Measurements from ENCODE around the gene SLC45A3.
"Not testable (repeated sequence)": the region's sequence is repeated elsewhere in the genome, so short reads cannot be mapped to it uniquely, and the experiment has no call there.

Gene SLC45A3

GRCh38 chr1:205667909-205668643 lies 12.2 kb downstream of the SLC45A3 start:
- DNase-seq = no peak

GRCh38 chr1:205666372-205667166 lies 13.7 kb downstream of the SLC45A3 start:
- DNase-seq = no peak

DNA sequence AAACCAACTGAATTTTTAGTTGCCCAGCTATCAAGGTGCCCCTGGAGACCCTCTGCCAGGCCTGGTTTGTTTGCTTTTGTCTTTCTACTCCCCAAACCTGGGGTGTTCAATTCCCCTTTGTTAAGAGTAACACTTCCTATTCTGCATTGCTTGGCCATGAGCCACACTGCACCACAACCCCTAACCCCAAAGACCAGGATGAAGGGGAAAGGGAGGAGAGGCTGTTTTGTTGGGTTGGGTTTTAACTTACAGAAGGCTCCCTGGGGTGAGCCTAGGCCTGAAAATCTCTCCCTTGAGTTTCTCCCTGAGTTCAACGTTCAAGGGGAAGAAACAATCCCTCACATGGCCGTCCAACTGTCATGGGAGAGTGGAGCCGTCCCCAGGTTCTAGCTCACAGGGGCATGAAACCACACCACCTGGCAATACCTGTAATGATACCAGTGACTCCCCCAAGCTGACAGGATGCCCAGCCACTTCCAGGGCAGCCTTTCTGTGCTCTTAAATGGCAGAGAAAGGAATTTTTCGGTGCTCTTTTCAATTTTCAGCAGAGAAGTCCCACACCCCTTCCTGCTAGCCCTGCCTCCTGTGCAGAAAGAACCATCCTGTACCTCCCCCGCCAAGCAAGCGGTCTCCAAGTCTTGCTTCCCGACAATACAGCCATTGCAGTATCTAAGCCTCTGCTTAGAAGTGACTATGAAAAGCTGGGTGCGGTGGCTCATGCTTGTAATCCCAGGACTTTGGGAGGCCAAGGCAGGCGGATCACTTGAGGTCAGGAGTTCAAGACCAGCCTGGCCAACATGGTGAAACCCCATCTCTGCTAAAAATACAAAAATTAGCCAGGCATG lies 14.9 kb downstream of the SLC45A3 start:
- DNase-seq = peak; percentile 51

DNA sequence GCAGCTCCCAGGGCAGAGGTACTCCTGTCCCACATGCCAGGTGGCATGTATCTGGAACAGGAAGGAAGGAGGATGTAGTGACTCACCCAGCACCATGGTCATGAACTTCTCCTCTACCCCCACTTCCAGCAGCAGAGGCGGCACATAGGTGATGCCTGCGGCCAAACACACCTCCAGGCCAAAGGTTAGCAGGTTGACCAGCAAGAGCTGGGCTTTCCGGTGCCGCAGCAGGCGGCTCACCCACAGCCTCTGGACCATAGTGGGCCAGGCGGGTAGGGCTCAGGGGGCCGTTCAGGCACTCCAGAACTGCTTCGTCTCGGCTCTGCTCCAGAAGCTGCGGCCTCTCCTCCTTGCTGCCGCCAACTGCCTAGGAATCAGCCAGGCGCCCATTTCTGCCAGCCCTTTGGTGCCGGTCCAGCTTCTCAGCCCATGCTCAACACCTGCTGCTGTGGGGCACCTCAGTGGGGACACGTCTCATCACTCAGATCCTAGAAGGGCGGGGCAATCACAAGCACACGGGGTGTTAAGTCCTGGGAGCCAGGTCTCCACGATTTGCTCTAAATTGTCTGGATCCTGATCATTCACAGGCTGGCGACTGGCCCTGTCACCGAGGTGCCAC lies 15.8 kb downstream of the SLC45A3 start:
- DNase-seq = no peak

GRCh38 chr1:205663286-205663936 lies 16.9 kb downstream of the SLC45A3 start:
- no peak for DNase-seq

- no peak for DNase-seq
These were observed 17.5 kb downstream of the SLC45A3 start for GRCh38 chr1:205662791-205663190.

DNA sequence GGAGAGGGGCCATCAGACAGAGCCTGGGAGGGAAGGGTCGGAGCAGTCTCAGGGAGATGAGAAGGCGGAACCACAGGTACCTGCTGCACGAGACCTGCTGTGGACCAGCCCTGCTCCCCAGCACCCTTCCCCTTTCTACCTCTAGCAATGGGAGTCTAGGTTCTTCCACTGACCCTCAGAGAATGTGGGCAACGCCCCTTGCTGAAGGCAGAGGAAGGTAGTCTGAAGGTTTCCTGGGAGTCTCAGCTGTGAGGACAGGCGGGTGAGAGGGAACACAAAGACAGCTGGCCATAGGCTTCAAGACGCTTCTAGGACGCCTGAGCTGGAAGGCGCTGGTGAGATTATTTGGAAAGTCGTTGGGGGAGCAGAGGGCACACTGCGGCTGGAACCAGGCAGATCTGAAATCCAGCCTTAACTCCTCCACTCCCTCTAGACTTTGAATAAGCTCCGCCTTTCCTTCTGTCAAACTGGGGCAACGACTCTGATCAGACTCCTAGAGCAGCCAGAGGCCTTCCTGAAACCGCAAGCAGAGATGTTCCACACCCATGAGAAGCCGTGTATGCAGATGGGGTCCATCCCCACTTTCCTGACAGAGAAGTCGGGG lies 18.1 kb downstream of the SLC45A3 start:
- DNase-seq = no peak

DNA sequence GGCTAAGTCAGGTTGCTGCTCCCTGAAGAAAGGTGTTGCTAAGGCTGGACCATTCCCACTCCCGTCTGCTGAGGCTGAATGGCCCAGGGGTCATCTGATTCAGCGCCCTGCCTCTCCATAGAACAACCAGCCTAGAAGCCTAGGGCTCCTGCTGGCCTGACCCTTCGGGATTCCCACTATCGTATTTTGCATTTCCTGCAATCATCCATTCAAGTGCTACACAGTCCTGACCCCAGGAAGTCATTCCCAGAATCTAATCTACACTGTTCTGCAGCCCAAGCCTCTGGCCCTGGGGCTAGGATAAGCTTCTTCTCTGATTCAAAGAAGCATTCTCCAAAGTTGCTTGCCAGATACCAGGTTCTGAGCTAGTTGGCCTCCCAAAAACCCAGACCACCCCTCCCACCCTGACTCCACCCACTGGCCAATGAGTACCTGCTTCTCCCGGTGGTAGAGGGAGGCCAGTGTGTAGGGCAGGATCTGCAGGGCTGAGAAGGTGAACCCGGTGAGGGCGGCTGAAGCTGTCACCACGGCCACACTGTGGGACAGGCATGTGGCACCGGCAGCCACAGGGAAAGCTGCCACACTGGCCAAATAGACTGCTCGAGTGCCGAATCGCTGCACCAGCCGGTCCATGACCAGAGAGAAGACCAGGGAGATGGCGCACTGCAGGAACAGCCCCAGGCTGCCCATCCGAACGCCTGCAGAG lies 18.7 kb downstream of the SLC45A3 start:
- no peak for DNase-seq

GRCh38 chr1:205660361-205660760 lies 19.9 kb downstream of the SLC45A3 start:
- no peak for DNase-seq

GRCh38 chr1:205658943-205659581 lies 21.2 kb downstream of the SLC45A3 start:
- peak; percentile 87 for DNase-seq

GRCh38 chr1:205656236-205656635 lies 24.1 kb downstream of the SLC45A3 start:
- DNase-seq = no peak

- no peak for DNase-seq
These were observed 27.3 kb downstream of the SLC45A3 start for GRCh38 chr1:205652984-205653383.

DNA sequence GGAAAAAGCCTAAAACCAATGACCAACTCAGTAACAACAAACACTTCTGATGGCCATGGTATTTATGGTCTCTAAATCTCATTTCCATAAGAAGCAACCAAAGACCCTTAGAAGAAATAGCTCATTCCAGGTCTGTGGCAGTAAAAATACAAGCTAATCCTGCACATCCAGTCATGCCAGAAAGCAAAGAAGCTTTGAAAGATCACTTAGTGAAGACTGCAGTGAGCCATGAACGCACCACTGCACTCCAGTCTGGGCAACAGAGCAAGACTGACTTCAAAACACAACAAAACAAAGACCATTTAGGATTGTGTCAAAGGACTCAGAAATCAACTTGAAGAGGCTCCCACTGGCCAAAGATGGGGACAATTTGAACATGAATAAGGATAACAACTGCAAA lies 30.1 kb downstream of the SLC45A3 start:
- DNase-seq = no peak

- no peak for DNase-seq
These were observed 34.8 kb downstream of the SLC45A3 start for GRCh38 chr1:205645519-205645918.

DNA sequence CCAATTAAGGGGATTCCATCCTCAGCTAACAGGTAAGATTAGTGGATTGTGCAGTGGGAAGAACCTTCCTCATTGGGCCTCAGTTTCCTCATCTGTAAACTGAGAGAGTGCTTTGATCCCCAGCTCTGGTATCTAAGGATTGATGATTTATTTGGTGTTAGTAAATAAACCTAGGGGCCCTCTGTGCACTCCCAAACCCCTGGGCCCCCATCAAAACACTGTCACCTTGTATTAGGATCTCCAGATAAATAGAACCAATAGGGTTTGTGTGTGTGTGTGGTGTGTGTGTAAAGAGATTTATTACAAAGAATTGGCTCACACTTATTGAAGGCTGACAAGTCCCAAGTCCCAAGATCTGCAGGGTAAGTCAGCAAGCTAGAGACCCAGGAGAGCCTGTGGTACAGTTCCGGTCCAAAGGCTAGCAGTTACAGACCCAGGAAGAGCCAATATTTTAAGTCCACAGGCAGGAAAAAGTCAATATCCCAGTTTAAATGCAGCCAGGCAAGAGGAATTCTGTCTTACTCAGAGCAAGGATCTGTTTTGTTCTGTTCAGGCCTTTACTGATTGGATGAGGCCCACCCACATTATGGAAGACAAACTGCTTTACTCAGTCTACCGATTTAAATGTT lies 37.5 kb downstream of the SLC45A3 start:
- no peak for DNase-seq

GRCh38 chr1:205639567-205639966 lies 40.7 kb downstream of the SLC45A3 start:
- DNase-seq = no peak

GRCh38 chr1:205637854-205638468 lies 42.3 kb downstream of the SLC45A3 start:
- DNase-seq = no peak

DNA sequence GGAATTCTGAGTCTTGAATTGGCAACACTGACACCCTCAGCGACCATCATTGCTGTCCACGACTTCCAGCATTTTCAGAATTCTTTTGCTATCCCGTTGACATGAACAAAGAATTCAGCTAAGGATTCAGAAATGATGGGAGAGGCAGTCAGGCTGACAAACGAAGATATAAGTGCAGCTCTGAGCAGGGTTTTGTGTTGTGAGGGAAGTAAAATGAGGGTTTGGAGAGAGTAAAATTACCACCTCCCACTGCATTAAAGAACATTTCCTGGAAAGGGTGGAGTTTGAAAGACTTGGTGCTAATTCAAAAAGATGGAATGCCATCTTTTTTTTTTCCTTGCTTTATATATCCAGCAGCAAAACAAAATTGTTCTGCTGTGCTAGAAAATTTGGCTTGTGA lies 43.6 kb downstream of the SLC45A3 start:
- no peak for DNase-seq

GRCh38 chr1:205636138-205636530 lies 44.2 kb downstream of the SLC45A3 start:
- DNase-seq = not testable (repeated sequence)

Data from hematopoietic multipotent progenitor cell treated with erythropoietin and hydrocortisone succinate and interleukin-3 and kit ligand, for 4 days (in vitro differentiated cells).